HEK293 (cell line): ENCODE data around the gene RBM14.

ENCODE experiments used
- CTCF ChIP-seq: fragments of 450-650 bp; formaldehyde crosslinking; IDR thresholded peaks from 2 replicates; pipeline ENCODE4 v1.5.1; 2016; ENCODE audit warnings: missing biosample characterization, missing genetic modification characterization
- EGR2 ChIP-seq: fragments of 450-650 bp; formaldehyde crosslinking; IDR thresholded peaks from 2 replicates; pipeline ENCODE4 v1.5.1; 2016; ENCODE audit warnings: low read depth, missing biosample characterization, missing genetic modification characterization
- ELK4 ChIP-seq: IDR thresholded peaks from 2 replicates; pipeline ENCODE4 v1.6.1; 2011; ENCODE audit warnings: mild to moderate bottlenecking, low read depth, low read length, borderline replicate concordance
- GLI2 ChIP-seq: fragments of 450-650 bp; formaldehyde crosslinking; IDR thresholded peaks from 2 replicates; pipeline ENCODE4; 2017; ENCODE audit warnings: missing biosample characterization, missing genetic modification characterization, low read depth, borderline replicate concordance
- KLF1 ChIP-seq: fragments of 450-650 bp; formaldehyde crosslinking; IDR thresholded peaks from 2 replicates; pipeline ENCODE4 v1.5.1; 2016; ENCODE audit warnings: missing biosample characterization, missing genetic modification characterization
- KLF7 ChIP-seq: fragments of 450-650 bp; formaldehyde crosslinking; IDR thresholded peaks from 2 replicates; pipeline ENCODE4 v1.5.1; 2016; ENCODE audit warnings: missing biosample characterization, missing genetic modification characterization, borderline replicate concordance
- KLF8 ChIP-seq: fragments of 450-650 bp; formaldehyde crosslinking; IDR thresholded peaks from 2 replicates; pipeline ENCODE4 v1.5.1; 2016; ENCODE audit warnings: missing biosample characterization, missing genetic modification characterization
- KLF9 ChIP-seq: fragments of 450-650 bp; formaldehyde crosslinking; IDR thresholded peaks from 2 replicates; pipeline ENCODE4 v1.5.1; 2016; ENCODE audit warnings: missing biosample characterization, missing genetic modification characterization, low read depth
- SCRT2 ChIP-seq: fragments of 450-650 bp; formaldehyde crosslinking; IDR thresholded peaks from 2 replicates; pipeline ENCODE4 v1.5.1; 2016; ENCODE audit warnings: missing biosample characterization, missing genetic modification characterization
- YY1 ChIP-seq: fragments of 450-650 bp; formaldehyde crosslinking; IDR thresholded peaks from 2 replicates; pipeline ENCODE4 v1.5.1; 2018; ENCODE audit warnings: missing biosample characterization, missing genetic modification characterization
- ZBTB49 ChIP-seq: fragments of 450-650 bp; formaldehyde crosslinking; IDR thresholded peaks from 2 replicates; pipeline ENCODE4 v1.5.1; 2016; ENCODE audit warnings: missing biosample characterization, missing genetic modification characterization, low read depth
- ZFP37 ChIP-seq: fragments of 450-650 bp; formaldehyde crosslinking; IDR thresholded peaks from 2 replicates; pipeline ENCODE4 v1.5.1; 2016; ENCODE audit warnings: missing biosample characterization, missing genetic modification characterization
- ZNF10 ChIP-seq: fragments of 450-650 bp; formaldehyde crosslinking; IDR thresholded peaks from 2 replicates; pipeline ENCODE4 v1.5.1; 2017; ENCODE audit warnings: missing biosample characterization, missing genetic modification characterization
- ZNF155 ChIP-seq: fragments of 450-650 bp; formaldehyde crosslinking; IDR thresholded peaks from 2 replicates; pipeline ENCODE4 v1.5.1; 2016; ENCODE audit warnings: missing biosample characterization, missing genetic modification characterization
- ZNF18 ChIP-seq: fragments of 450-650 bp; formaldehyde crosslinking; IDR thresholded peaks from 2 replicates; pipeline ENCODE4 v1.5.1; 2016; ENCODE audit warnings: missing biosample characterization, missing genetic modification characterization
- ZNF2 ChIP-seq: fragments of 450-650 bp; formaldehyde crosslinking; IDR thresholded peaks from 2 replicates; pipeline ENCODE4 v1.5.1; 2016; ENCODE audit warnings: missing biosample characterization, missing genetic modification characterization
- ZNF266 ChIP-seq: fragments of 450-650 bp; formaldehyde crosslinking; IDR thresholded peaks from 2 replicates; pipeline ENCODE4 v1.5.1; 2016; ENCODE audit warnings: missing biosample characterization, missing genetic modification characterization, low read depth
- ZNF274 ChIP-seq, 2 experiments: fragments of 200-500 bp in 1 of 2; fragments of 450-650 bp in 1 of 2; sonication (Bioruptor generic) in 1 of 2; formaldehyde crosslinking in 1 of 2; IDR thresholded peaks; 2 replicates each; pipeline versions ENCODE4 v1.5.1 to v1.6.1; 2014 to 2016; ENCODE audit warnings: borderline replicate concordance in 1 of 2, inconsistent platforms in 1 of 2, low read length in 1 of 2, missing biosample characterization in 1 of 2, missing genetic modification characterization in 1 of 2
- ZNF449 ChIP-seq: fragments of 450-650 bp; formaldehyde crosslinking; IDR thresholded peaks from 2 replicates; pipeline ENCODE4 v1.5.1; 2017; ENCODE audit warnings: missing biosample characterization, mild to moderate bottlenecking, missing genetic modification characterization, moderate library complexity
- ZNF561 ChIP-seq: fragments of 450-650 bp; IDR thresholded peaks from 2 replicates; pipeline ENCODE4 v1.5.1; 2018; ENCODE audit warnings: missing biosample characterization, missing genetic modification characterization, borderline replicate concordance
- ZNF571 ChIP-seq: fragments of 450-650 bp; formaldehyde crosslinking; IDR thresholded peaks from 2 replicates; pipeline ENCODE4 v1.5.0; 2017; ENCODE audit warnings: missing biosample characterization, missing genetic modification characterization
- ZNF623 ChIP-seq: fragments of 450-650 bp; formaldehyde crosslinking; IDR thresholded peaks from 2 replicates; pipeline ENCODE4 v1.5.1; 2016; ENCODE audit warnings: missing biosample characterization, missing genetic modification characterization
- ZNF639 ChIP-seq: fragments of 450-650 bp; formaldehyde crosslinking; IDR thresholded peaks from 2 replicates; pipeline ENCODE4 v1.5.1; 2016; ENCODE audit warnings: missing biosample characterization, missing genetic modification characterization
- ZNF677 ChIP-seq: fragments of 450-650 bp; IDR thresholded peaks from 2 replicates; pipeline ENCODE4 v1.5.0; 2018; ENCODE audit warnings: missing biosample characterization, mild to moderate bottlenecking, missing genetic modification characterization, moderate library complexity
- ZNF843 ChIP-seq: fragments of 450-650 bp; formaldehyde crosslinking; IDR thresholded peaks from 2 replicates; pipeline ENCODE4 v1.5.1; 2016; ENCODE audit warnings: missing biosample characterization, missing genetic modification characterization
- ZSCAN30 ChIP-seq: fragments of 450-650 bp; IDR thresholded peaks from 2 replicates; pipeline ENCODE4 v1.5.1; 2018; ENCODE audit warnings: missing biosample characterization, mild to moderate bottlenecking, missing genetic modification characterization, moderate library complexity
- ZSCAN5A ChIP-seq: fragments of 450-650 bp; formaldehyde crosslinking; IDR thresholded peaks from 2 replicates; pipeline ENCODE4 v1.5.1; 2016; ENCODE audit warnings: missing biosample characterization, missing genetic modification characterization

RBM14 gene

GRCh38 chr11:66638177-66639065, 22.0 kb downstream of the RBM14 start, which contains the start of gene RBM4 (continued):
- TF ChIP-seq ZSCAN5A (tag by site-specific recombination) (no peak), SCRT2 (no peak), ZNF266 (no peak), KLF8 (tag by site-specific recombination) (peak; percentile 56), ZNF2 (peak; percentile 51; the same call in 1 of the 2 replicates), GLI2 (tag by site-specific recombination) (no peak), KLF7 (tag by site-specific recombination) (0 out of 2 replicates have a peak, but pooled peaks have one; percentile 38), ZNF10 (0 out of 2 replicates have a peak, but pooled peaks have one; percentile 9), ZSCAN30 (tag by site-specific recombination) (peak; percentile 68), ZNF18 (tag by site-specific recombination) (peak; percentile 59; the same call in 1 of the 2 replicates), KLF1 (tag by site-specific recombination) (0 out of 2 replicates have a peak, but pooled peaks have one; percentile 12), ELK4 (no peak), ZNF155 (no peak), EGR2 (tag by site-specific recombination) (peak; percentile 23), YY1 (tag by site-specific recombination) (peak; percentile 63), ZNF677 (tag by site-specific recombination) (no peak), ZNF449 (peak; percentile 23; the same call in 1 of the 2 replicates), ZNF561 (tag by site-specific recombination) (no peak), ZNF571 (tag by site-specific recombination) (no peak), CTCF (tag by site-specific recombination) (peak; percentile 84), ZNF843 (tag by site-specific recombination) (0 out of 2 replicates have a peak, but pooled peaks have one; percentile 9), KLF9 (tag by site-specific recombination) (peak; percentile 37; the same call in 1 of the 2 replicates), ZFP37 (tag by site-specific recombination) (no peak; the same call in 1 of the 2 replicates), ZBTB49 (tag by site-specific recombination) (no peak), ZNF623 (no peak), ZNF274 (IDR thresholded peaks at IDR 0.05; ENCODE audit: low read length) (no peak), ZNF274 (tag by site-specific recombination; IDR thresholded peaks at IDR 0.05; ENCODE audit: borderline replicate concordance) (no peak), ZNF639 (tag by site-specific recombination) (peak; percentile 36; the same call in 1 of the 2 replicates)
